ENCODE data around the gene YTHDF1. TPM values are rescaled to one million over a fixed set of nuclear protein-coding genes. Genes with fewer than 3 reads are reported as not detected.

Gene YTHDF1
- total RNA-seq, 1 donor from 2014 or later: 44.9 TPM

- no peaks in the 10 kb centered on the region for H3K36me3 Mint-ChIP-seq (ENCODE audit: unreplicated experiment)
- peaks cover 43% of the 10 kb centered on the region for H3K4me1 Mint-ChIP-seq (ENCODE audit: unreplicated experiment)
- H3K4me3 Mint-ChIP-seq (ENCODE audit: unreplicated experiment): no peak overlapping the region
- peak; percentile 21 for TF ChIP-seq CTCF (IDR thresholded peaks at IDR 0.05)
- H3K27ac Mint-ChIP-seq (ENCODE audit: unreplicated experiment): no peak overlapping the region
- H3K27me3 Mint-ChIP-seq (ENCODE audit: unreplicated experiment): no peaks in the 10 kb centered on the region
- no peaks in the 10 kb centered on the region for H3K9me3 Mint-ChIP-seq (ENCODE audit: unreplicated experiment)
- DNase-seq (ENCODE audit: extremely low spot score, unreplicated experiment): no peak
Observed at GRCh38 chr20:63234693-63235398, 18.9 kb upstream of the YTHDF1 start.

- H3K27ac Mint-ChIP-seq (ENCODE audit: unreplicated experiment): no peak overlapping the region
- TF ChIP-seq CTCF (IDR thresholded peaks at IDR 0.05): no peak
- H3K9me3 Mint-ChIP-seq (ENCODE audit: unreplicated experiment): no peaks in the 10 kb centered on the region
- H3K4me3 Mint-ChIP-seq (ENCODE audit: unreplicated experiment): no peak overlapping the region
- H3K27me3 Mint-ChIP-seq (ENCODE audit: unreplicated experiment): no peaks in the 10 kb centered on the region
- no peak for DNase-seq (ENCODE audit: extremely low spot score, unreplicated experiment)
- peaks cover 43% of the 10 kb centered on the region for H3K4me1 Mint-ChIP-seq (ENCODE audit: unreplicated experiment)
- no peaks in the 10 kb centered on the region for H3K36me3 Mint-ChIP-seq (ENCODE audit: unreplicated experiment)
Observed at GRCh38 chr20:63233924-63234323, 18.0 kb upstream of the YTHDF1 start.

- Mint-ChIP-seq H3K4me1 (ENCODE audit: unreplicated experiment) (peaks cover 43% of the 10 kb centered on the region), H3K9me3 (ENCODE audit: unreplicated experiment) (no peaks in the 10 kb centered on the region), H3K36me3 (ENCODE audit: unreplicated experiment) (no peaks in the 10 kb centered on the region), H3K27me3 (ENCODE audit: unreplicated experiment) (no peaks in the 10 kb centered on the region), H3K27ac (ENCODE audit: unreplicated experiment) (peak overlapping the region; percentile 27), H3K4me3 (ENCODE audit: unreplicated experiment) (no peak overlapping the region)
- DNase-seq (ENCODE audit: extremely low spot score, unreplicated experiment): no peak
- no peak for TF ChIP-seq CTCF (IDR thresholded peaks at IDR 0.05)
Observed at GRCh38 chr20:63233061-63233344, 17.1 kb upstream of the YTHDF1 start.

- DNase-seq (ENCODE audit: extremely low spot score, unreplicated experiment): no peak
- H3K4me3 Mint-ChIP-seq (ENCODE audit: unreplicated experiment): no peak overlapping the region
- peak overlapping the region; percentile 94 for H3K27ac Mint-ChIP-seq (ENCODE audit: unreplicated experiment)
- no peak for TF ChIP-seq CTCF (IDR thresholded peaks at IDR 0.05)
- H3K4me1 Mint-ChIP-seq (ENCODE audit: unreplicated experiment): peaks cover 43% of the 10 kb centered on the region
- H3K27me3 Mint-ChIP-seq (ENCODE audit: unreplicated experiment): no peaks in the 10 kb centered on the region
- H3K36me3 Mint-ChIP-seq (ENCODE audit: unreplicated experiment): no peaks in the 10 kb centered on the region
- no peaks in the 10 kb centered on the region for H3K9me3 Mint-ChIP-seq (ENCODE audit: unreplicated experiment)
Observed at GRCh38 chr20:63232235-63233060, 16.5 kb upstream of the YTHDF1 start.

- peaks cover 38% of the 10 kb centered on the region for H3K4me1 Mint-ChIP-seq (ENCODE audit: unreplicated experiment)
- H3K4me3 Mint-ChIP-seq (ENCODE audit: unreplicated experiment): no peak overlapping the region
- peak; percentile 65 for TF ChIP-seq CTCF (IDR thresholded peaks at IDR 0.05)
- H3K27ac Mint-ChIP-seq (ENCODE audit: unreplicated experiment): peak overlapping the region; percentile 18
- H3K27me3 Mint-ChIP-seq (ENCODE audit: unreplicated experiment): no peaks in the 10 kb centered on the region
- H3K36me3 Mint-ChIP-seq (ENCODE audit: unreplicated experiment): no peaks in the 10 kb centered on the region
- DNase-seq (ENCODE audit: extremely low spot score, unreplicated experiment): no peak
- H3K9me3 Mint-ChIP-seq (ENCODE audit: unreplicated experiment): no peaks in the 10 kb centered on the region
Observed at GRCh38 chr20:63230800-63231268, 14.9 kb upstream of the YTHDF1 start.

Data from osteocyte (in vitro differentiated cells).